Tibial artery (tissue), 4 donors: ENCODE results near the gene ELFN2.

Source experiments
- DNase-seq, 2 donors: peaks; one replicate each; pipeline ENCODE4 v3.0.0-alpha.2; 2019
- H3K27ac ChIP-seq, 2 donors: fragments of 200-600 bp; sonication (generic) in 1 of 2; 1 replicate in 1 of 2; 2 replicates in 1 of 2; pipeline ENCODE4 v1.5.1; 2018 to 2019; ENCODE audit warnings: mild to moderate bottlenecking in 1 of 2
- H3K27me3 ChIP-seq, 2 donors: fragments of 200-600 bp; sonication (generic) in 1 of 2; one replicate each; pipeline versions ENCODE4 v1.5.1 to v1.6.0; 2016 to 2019
- H3K36me3 ChIP-seq, 3 donors: fragments of 200-600 bp; sonication (generic) in 2 of 3; one replicate each; pipeline ENCODE4 v1.5.1; 2016 to 2019; ENCODE audit warnings: mild to moderate bottlenecking in 2 of 3
- H3K4me1 ChIP-seq, 4 donors: fragments of 200-600 bp; sonication (generic) in 2 of 4; 1 replicate in 3 of 4; 2 replicates in 1 of 4; pipeline ENCODE4 v1.5.1; 2016 to 2019
- H3K4me3 ChIP-seq, 2 donors: fragments of 200-600 bp; sonication (generic) in 1 of 2; 1 replicate in 1 of 2; 2 replicates in 1 of 2; pipeline ENCODE4 v1.5.1; 2018 to 2019; ENCODE audit warnings: mild to moderate bottlenecking in 2 of 2
- H3K9me3 ChIP-seq, 3 donors: fragments of 200-600 bp; sonication (generic) in 1 of 3; one replicate each; pipeline ENCODE4 v1.5.1; 2016 to 2019
- intact Hi-C: fragments of 100-400 bp; cut with DNase I; formaldehyde crosslinking; loops from one replicate; pipeline ENCODE4 v1.15.0; 2023; ENCODE audit warnings: low total_unique reads
- TF ChIP-seq, protein P1 (sequence below), 2 experiments: fragments of 200-600 bp in 1 of 2; fragments of 450-650 bp in 1 of 2; IDR thresholded peaks; one replicate each; pipeline ENCODE4 v1.5.1; 2017 to 2019; ENCODE audit warnings: antibody characterized with exemption in 2 of 2, mild to moderate bottlenecking in 1 of 2, moderate library complexity in 1 of 2

ELFN2 gene

GRCh38 chr22:37353839-37354238 is 73.4 kb downstream of the ELFN2 start:
- Histone ChIP-seq H3K36me3 (no peaks in the 10 kb centered on the region), H3K4me1 (no peaks in the 10 kb centered on the region), H3K27ac (no peak overlapping the region), H3K9me3 (no peaks in the 10 kb centered on the region), H3K4me3 (no peak overlapping the region), H3K27me3 (peaks cover 0 to 70% of the 10 kb centered on the region in 2 donors)
- intact Hi-C loops = no loop called here
- TF ChIP-seq, protein P1, sequence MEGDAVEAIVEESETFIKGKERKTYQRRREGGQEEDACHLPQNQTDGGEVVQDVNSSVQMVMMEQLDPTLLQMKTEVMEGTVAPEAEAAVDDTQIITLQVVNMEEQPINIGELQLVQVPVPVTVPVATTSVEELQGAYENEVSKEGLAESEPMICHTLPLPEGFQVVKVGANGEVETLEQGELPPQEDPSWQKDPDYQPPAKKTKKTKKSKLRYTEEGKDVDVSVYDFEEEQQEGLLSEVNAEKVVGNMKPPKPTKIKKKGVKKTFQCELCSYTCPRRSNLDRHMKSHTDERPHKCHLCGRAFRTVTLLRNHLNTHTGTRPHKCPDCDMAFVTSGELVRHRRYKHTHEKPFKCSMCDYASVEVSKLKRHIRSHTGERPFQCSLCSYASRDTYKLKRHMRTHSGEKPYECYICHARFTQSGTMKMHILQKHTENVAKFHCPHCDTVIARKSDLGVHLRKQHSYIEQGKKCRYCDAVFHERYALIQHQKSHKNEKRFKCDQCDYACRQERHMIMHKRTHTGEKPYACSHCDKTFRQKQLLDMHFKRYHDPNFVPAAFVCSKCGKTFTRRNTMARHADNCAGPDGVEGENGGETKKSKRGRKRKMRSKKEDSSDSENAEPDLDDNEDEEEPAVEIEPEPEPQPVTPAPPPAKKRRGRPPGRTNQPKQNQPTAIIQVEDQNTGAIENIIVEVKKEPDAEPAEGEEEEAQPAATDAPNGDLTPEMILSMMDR (IDR thresholded peaks at IDR 0.05) = no peak
- DNase-seq = no peak

DNA sequence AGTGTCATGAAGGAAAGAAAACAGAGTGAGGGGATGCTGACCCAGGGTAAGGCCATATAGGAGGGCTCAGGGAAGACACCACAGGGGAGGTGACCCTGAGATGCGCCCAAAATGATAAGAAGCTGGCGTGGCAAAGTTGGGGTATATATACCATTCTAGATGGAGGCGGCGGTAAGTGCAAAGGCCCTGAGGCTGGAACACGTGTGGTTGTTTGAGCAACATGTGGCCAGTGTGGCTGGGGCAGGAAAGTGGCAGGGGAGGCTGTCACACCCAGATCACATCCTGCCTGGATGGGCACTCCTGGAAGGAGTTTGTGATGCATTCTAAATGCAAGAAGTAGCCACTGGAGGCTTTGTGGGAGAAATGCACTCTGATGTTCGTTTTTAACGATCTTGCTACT is 74.8 kb downstream of the ELFN2 start:
- no peak overlapping the region for H3K4me3 ChIP-seq
- intact Hi-C loops = no loop called here
- H3K27me3 ChIP-seq = peaks cover 0 to 67% of the 10 kb centered on the region in 2 donors
- H3K9me3 ChIP-seq = no peaks in the 10 kb centered on the region
- DNase-seq = no peak
- no peaks in the 10 kb centered on the region for H3K36me3 ChIP-seq
- H3K27ac ChIP-seq = no peak overlapping the region
- H3K4me1 ChIP-seq = no peaks in the 10 kb centered on the region
- TF ChIP-seq, protein P1 (IDR thresholded peaks at IDR 0.05) = no peak

GRCh38 chr22:37351232-37351631 is 76.0 kb downstream of the ELFN2 start:
- no peaks in the 10 kb centered on the region for H3K9me3 ChIP-seq
- TF ChIP-seq, protein P1 (IDR thresholded peaks at IDR 0.05) = no peak
- no peaks in the 10 kb centered on the region for H3K4me1 ChIP-seq
- no peak overlapping the region for H3K4me3 ChIP-seq
- peaks cover 0 to 60% of the 10 kb centered on the region in 2 donors for H3K27me3 ChIP-seq
- no peak overlapping the region for H3K27ac ChIP-seq
- H3K36me3 ChIP-seq = no peaks in the 10 kb centered on the region
- intact Hi-C loops = no loop called here
- no peak for DNase-seq

DNA sequence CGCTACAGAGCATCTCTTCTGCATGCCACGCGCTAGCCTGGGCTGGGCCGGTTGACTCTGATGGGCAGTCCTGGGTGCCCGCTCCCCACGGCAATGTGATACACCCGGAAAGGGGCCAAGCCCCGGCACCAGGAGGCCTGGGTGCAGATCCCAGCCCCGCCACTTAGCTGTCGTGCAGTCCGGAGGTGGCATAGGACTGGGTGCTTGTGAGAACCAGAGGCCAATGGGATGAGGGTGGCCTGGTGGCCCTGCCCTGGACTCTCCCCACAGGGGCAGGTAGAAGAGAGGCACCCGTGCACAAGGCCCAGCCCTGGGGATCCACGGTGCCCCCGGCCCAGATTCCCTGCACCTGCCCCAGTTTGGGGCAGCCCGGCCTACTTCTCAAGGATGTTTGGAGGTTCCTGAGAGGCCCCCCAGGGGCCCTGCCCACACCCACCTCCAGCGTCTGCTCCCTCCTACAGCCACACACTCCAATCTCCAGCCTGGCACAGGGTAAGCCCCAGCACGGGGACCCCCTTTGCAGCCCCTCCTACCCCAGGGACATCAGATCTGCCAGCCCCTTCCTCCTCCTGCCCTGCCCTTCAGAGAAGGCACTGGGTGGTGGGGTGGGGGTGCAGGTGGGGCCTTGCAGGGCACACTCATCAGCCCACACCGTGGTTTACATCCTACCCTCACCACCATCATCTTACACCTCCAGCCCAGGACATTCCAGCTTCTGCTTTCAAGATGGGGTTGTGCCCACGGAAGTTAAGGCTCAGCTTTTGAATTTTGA is 78.0 kb downstream of the ELFN2 start:
- intact Hi-C loops = no loop called here
- no peaks in the 10 kb centered on the region for H3K4me1 ChIP-seq
- no peaks in the 10 kb centered on the region for H3K36me3 ChIP-seq
- TF ChIP-seq, protein P1 (IDR thresholded peaks at IDR 0.05) = no peak
- H3K9me3 ChIP-seq = no peaks in the 10 kb centered on the region
- peaks cover 0 to 53% of the 10 kb centered on the region in 2 donors for H3K27me3 ChIP-seq
- no peak for DNase-seq
- H3K4me3 ChIP-seq = no peak overlapping the region
- no peak overlapping the region for H3K27ac ChIP-seq

DNA sequence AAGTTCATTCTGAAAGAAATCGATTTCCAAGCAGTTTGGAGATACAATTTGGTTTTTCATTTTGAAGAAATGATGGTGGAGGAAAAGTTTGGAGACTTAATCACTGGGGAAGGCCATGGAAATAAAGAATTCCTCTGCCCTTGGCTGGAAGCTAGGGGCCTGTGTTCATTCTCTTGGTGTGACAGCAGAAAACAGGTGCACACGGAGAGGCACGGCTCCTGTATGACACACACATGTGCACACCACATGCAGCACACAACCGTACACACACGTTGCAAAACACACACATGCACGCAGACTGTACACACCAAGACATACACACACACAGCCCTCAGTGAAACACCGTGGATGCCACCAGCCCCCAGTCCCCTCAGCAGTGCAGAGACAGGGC is 80.8 kb downstream of the ELFN2 start:
- Histone ChIP-seq H3K4me1 (no peaks in the 10 kb centered on the region), H3K4me3 (no peak overlapping the region), H3K36me3 (no peaks in the 10 kb centered on the region), H3K9me3 (no peaks in the 10 kb centered on the region), H3K27ac (no peak overlapping the region), H3K27me3 (peaks cover 0 to 57% of the 10 kb centered on the region in 2 donors)
- intact Hi-C loops = no loop called here
- TF ChIP-seq, protein P1 (IDR thresholded peaks at IDR 0.05) = no peak
- no peak for DNase-seq
